HepG2 (cell line): ENCODE measurements around the gene AUH. TPM values are rescaled to one million over a fixed set of nuclear protein-coding genes. Genes with fewer than 3 reads are reported as not detected.

Experiments
- ATAC-seq: fragments of 200-7000 bp; cut with Tn5 transposase; 3 replicates; pipeline ENCODE4 v1.9.1; 2020; ENCODE audit warnings: mild to moderate bottlenecking, moderate library complexity
- BruUV-seq: library from RNA; stranded (reverse); fragments of 400-500 nt; replicated peaks from 2 replicates; lab custom pipeline; 2021; lab: Mats Ljungman, UMichigan
- CTCF ChIA-PET: fragments of 300-600 bp; formaldehyde crosslinking; extraction: SDS; loops from one replicate; lab custom pipeline; 2021; ENCODE audit warnings: low total read pairs, inconsistent platforms, low intra/inter-chr PET ratio; lab: Yijun Ruan, JAX
- POLR2A ChIA-PET: fragments of 350-600 bp; sonication (Branson Sonifier 250); formaldehyde crosslinking; loops from one replicate; lab custom pipeline; 2020; ENCODE audit warnings: antibody characterized with exemption, inconsistent platforms; lab: Yijun Ruan, JAX
- DNase-seq: peaks from one replicate; pipeline ENCODE4 v3.0.0-alpha.2; 2015; ENCODE audit warnings: low spot score
- FAIRE-seq: peaks from 3 replicates; lab custom pipeline; 2011; peaks lifted over from hg19 to GRCh38; lab: Jason Lieb, UNC
- H2AFZ ChIP-seq: one replicate; pipeline ENCODE4 v1.6.1; 2011; ENCODE audit warnings: low read length, inconsistent platforms
- H3K27ac ChIP-seq: fragments of 300-600 bp; 3 replicates; pipeline ENCODE4 v1.8.0; 2011; ENCODE audit warnings: mixed run types, mild to moderate bottlenecking, mixed read lengths, low read length, inconsistent platforms; ENCODE audit not compliant: insufficient read depth; ENCODE audit errors: extremely low read length
- H3K27me3 ChIP-seq, 2 experiments: fragments of 200-600 bp in 1 of 2; 2 replicates in 1 of 2; 3 replicates in 1 of 2; pipeline versions ENCODE4 v1.6.0 to v1.8.0; 2011; ENCODE audit warnings: low read length in 2 of 2, mild to moderate bottlenecking in 2 of 2, moderate library complexity in 2 of 2, inconsistent platforms in 1 of 2; ENCODE audit not compliant: insufficient read depth in 2 of 2, control insufficient read depth in 1 of 2
- H3K36me3 ChIP-seq, 2 experiments: fragments of 200-600 bp in 1 of 2; replicated peaks in 1 of 2; 2 replicates in 1 of 2; 3 replicates in 1 of 2; pipeline versions ENCODE4 v1.5.1 to v1.8.0; 2011; ENCODE audit warnings: low read length in 2 of 2, inconsistent platforms in 1 of 2; ENCODE audit not compliant: insufficient read depth in 2 of 2, control insufficient read depth in 1 of 2
- H3K4me1 ChIP-seq: 2 replicates; pipeline ENCODE4 v1.5.1; 2012; ENCODE audit warnings: low read length, inconsistent platforms; ENCODE audit not compliant: insufficient read depth
- H3K4me2 ChIP-seq: 2 replicates; pipeline ENCODE4 v1.6.0; 2011; ENCODE audit warnings: low read depth, low read length, inconsistent platforms
- H3K4me3 ChIP-seq, 3 experiments: fragments of 200-600 bp in 1 of 3; sonication (generic), shearing (Covaris generic) in 1 of 3; replicated peaks in 1 of 3; 2 replicates each; pipeline ENCODE4 v1.5.1; 2011 to 2016; ENCODE audit warnings: low read length in 3 of 3, inconsistent platforms in 2 of 3, low read depth in 2 of 3, mild to moderate bottlenecking in 2 of 3, control low read depth in 1 of 3, mixed read lengths in 1 of 3; ENCODE audit not compliant: insufficient read depth in 1 of 3
- H3K79me2 ChIP-seq: one replicate; pipeline ENCODE4 v1.6.1; 2011; ENCODE audit warnings: low read length, inconsistent platforms; ENCODE audit not compliant: insufficient read depth
- H3K9ac ChIP-seq: 2 replicates; pipeline ENCODE4 v1.6.0; 2011; ENCODE audit warnings: mild to moderate bottlenecking, low read depth, low read length, inconsistent platforms; ENCODE audit not compliant: insufficient read depth
- H3K9me3 ChIP-seq: 2 replicates; pipeline ENCODE4 v1.5.1; 2012; ENCODE audit warnings: mild to moderate bottlenecking, low read length
- H4K20me1 ChIP-seq: 2 replicates; pipeline ENCODE4 v1.6.0; 2011; ENCODE audit warnings: inconsistent platforms, mild to moderate bottlenecking, low read length, moderate library complexity; ENCODE audit not compliant: insufficient read depth
- IKZF1 ChIP-seq: fragments of 450-650 bp; IDR thresholded peaks from 2 replicates; pipeline ENCODE4 v1.7.1; 2016
- MAFF ChIP-seq: IDR thresholded peaks from 2 replicates; pipeline ENCODE4 v1.6.1; 2011; ENCODE audit warnings: low read depth, low read length, improper control_type of control experiment
- MAFK ChIP-seq, 2 experiments: IDR thresholded peaks in 1 of 2; conservative IDR thresholded peaks in 1 of 2; 2 replicates each; pipeline ENCODE4 v1.6.1; 2011; ENCODE audit warnings: improper control_type of control experiment in 2 of 2, low read length in 2 of 2
- NBN ChIP-seq: fragments of 450-650 bp; conservative IDR thresholded peaks from 2 replicates; pipeline ENCODE4 v1.6.1; 2017
- NFKBIZ ChIP-seq: IDR thresholded peaks from 2 replicates; pipeline ENCODE4 v1.6.1; 2018; ENCODE audit warnings: missing genetic modification reagents, missing compliant biosample characterization
- TRAFD1 ChIP-seq: sonication (generic); formaldehyde crosslinking; IDR thresholded peaks from 2 replicates; pipeline ENCODE4 v1.5.1; 2020; ENCODE audit warnings: missing genetic modification reagents, mild to moderate bottlenecking, borderline replicate concordance
- TSC22D2 ChIP-seq: sonication (generic); formaldehyde crosslinking; IDR thresholded peaks from 2 replicates; pipeline ENCODE4 v1.5.1; 2020; ENCODE audit warnings: missing genetic modification reagents, mild to moderate bottlenecking, borderline replicate concordance
- ZBED4 ChIP-seq: sonication (generic); formaldehyde crosslinking; IDR thresholded peaks from 2 replicates; pipeline ENCODE4 v1.4.0; 2020; ENCODE audit warnings: missing genetic modification reagents, borderline replicate concordance
- ZC3H13 ChIP-seq: sonication (generic); formaldehyde crosslinking; IDR thresholded peaks from 2 replicates; pipeline ENCODE4 v1.8.1; 2023; ENCODE audit warnings: mild to moderate bottlenecking, missing genetic modification reagents, moderate library complexity
- ZFYVE20 ChIP-seq: sonication (generic); formaldehyde crosslinking; IDR thresholded peaks from 2 replicates; pipeline ENCODE4 v1.8.0; 2023; ENCODE audit warnings: low read depth, mild to moderate bottlenecking, moderate library complexity, missing genetic modification reagents, borderline replicate concordance
- WGBS: methylation state at CpG from one replicate; pipeline ENCODE4 v1.1.6; 2017; ENCODE audit warnings: low lambda C conversion rate; 5-methylcytosine and 5-hydroxymethylcytosine counted together
- in situ Hi-C: cut with HindIII; loops from 2 replicates; pipeline ENCODE4 v1.10.0; 2017; ENCODE audit warnings: low pct_unique_long_range_greater_than_20kb; ENCODE audit not compliant: extremely low pct_ligation_motif_present
- intact Hi-C: fragments of 100-400 bp; cut with micrococcal nuclease; formaldehyde crosslinking; loops from one replicate; pipeline ENCODE4 v1.10.0; 2022; ENCODE audit not compliant: unreplicated experiment
- polyA plus RNA-seq, 8 experiments: library from polyadenylated mRNA; depleted of rRNA in 3 of 8; stranded (reverse) in 7 of 8; unstranded in 1 of 8; fragments of >200 nt; fragmentation: Illumina TruSeq in 4 of 8; extraction: Trizol in 4 of 8; gene quantifications; 2 replicates each; pipeline versions ENCODE4 v1.2.1 to v1.2.3, GENCODE V29; 2011 to 2016; ENCODE audit warnings: low read depth in 4 of 8, missing spikeins in 1 of 8, mixed read lengths in 1 of 8; ENCODE audit not compliant: insufficient read depth in 1 of 8
- total RNA-seq, 5 experiments: library from RNA; depleted of rRNA; stranded (reverse); fragments of >200 nt; fragmentation: Illumina TruSeq; extraction: Trizol; gene quantifications; 2 replicates each; pipeline ENCODE4 v1.2.3, GENCODE V29; 2016; ENCODE audit warnings: low read depth in 1 of 5

Gene AUH
- total and polyA plus RNA-seq, 2 of the 13 experiments (the other 11 are each of a cell fraction or from before 2014, with no cell fraction given), result 25.8 to 31.9 TPM

DNA sequence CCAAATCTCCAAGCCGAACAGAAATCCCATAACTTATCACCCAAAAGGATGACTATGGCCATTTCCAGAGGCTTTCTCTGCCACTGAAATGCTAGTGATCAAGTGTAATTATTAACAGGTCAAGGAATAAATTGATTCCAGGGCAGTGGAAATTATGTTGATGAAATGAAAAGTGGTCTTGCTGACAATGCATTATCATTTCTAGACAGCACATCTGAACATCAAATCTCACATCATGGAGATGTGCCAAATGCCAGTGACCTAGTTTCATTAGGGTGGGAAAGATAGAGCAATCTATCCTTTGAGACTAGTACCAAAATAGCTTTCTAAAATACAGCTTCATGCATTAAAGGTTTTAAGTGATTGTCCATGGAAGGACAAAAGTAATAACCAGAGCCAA lies 86.1 kb downstream of the AUH start:
- Histone ChIP-seq H3K4me2 (no peak overlapping the region), H4K20me1 (no peaks in the 10 kb centered on the region), H2AFZ (no peak overlapping the region), H3K4me3 (no peak overlapping the region), H3K79me2 (no peaks in the 10 kb centered on the region), H3K9me3 (no peaks in the 10 kb centered on the region), H3K36me3 (peaks cover 0 to 3% of the 10 kb centered on the region in 2 experiments; a peak in 2 of 5 replicates), H3K9ac (no peak overlapping the region), H3K4me1 (no peaks in the 10 kb centered on the region), H3K27me3 (no peaks in the 10 kb centered on the region), H3K27ac (no peak overlapping the region)
- CTCF ChIA-PET, result no interaction called here
- DNase-seq (no peak), ATAC-seq (no peak), FAIRE-seq (no peak)
- in situ Hi-C loops (no loop called here), intact Hi-C loops (no loop called here)
- WGBS, result 100% methylated on average over 1 of the region's 1 CpG
- POLR2A ChIA-PET, result no interaction called here
- no TSS peak for BruUV-seq
- no peak for TF ChIP-seq ZC3H13 (CRISPR knock-in tag)
- TF ChIP-seq NBN, result no peak
- no peak for TF ChIP-seq ZBED4 (CRISPR knock-in tag)
- TF ChIP-seq NFKBIZ (CRISPR knock-in tag), result no peak
- no peak for TF ChIP-seq TSC22D2
- TF ChIP-seq TRAFD1, result no peak
- TF ChIP-seq MAFF, result peak; percentile 61
- TF ChIP-seq IKZF1, result no peak
- TF ChIP-seq ZFYVE20 (CRISPR knock-in tag), result no peak
- peak; percentile 47 to 78 for TF ChIP-seq MAFK (conservative IDR thresholded peaks at IDR 0.05 in 1 of 2, IDR thresholded peaks at IDR 0.05 in 1 of 2; ENCODE audit: low read length in 2 of 2)
